Measurements from ENCODE around the gene ADAM12.

DNA sequence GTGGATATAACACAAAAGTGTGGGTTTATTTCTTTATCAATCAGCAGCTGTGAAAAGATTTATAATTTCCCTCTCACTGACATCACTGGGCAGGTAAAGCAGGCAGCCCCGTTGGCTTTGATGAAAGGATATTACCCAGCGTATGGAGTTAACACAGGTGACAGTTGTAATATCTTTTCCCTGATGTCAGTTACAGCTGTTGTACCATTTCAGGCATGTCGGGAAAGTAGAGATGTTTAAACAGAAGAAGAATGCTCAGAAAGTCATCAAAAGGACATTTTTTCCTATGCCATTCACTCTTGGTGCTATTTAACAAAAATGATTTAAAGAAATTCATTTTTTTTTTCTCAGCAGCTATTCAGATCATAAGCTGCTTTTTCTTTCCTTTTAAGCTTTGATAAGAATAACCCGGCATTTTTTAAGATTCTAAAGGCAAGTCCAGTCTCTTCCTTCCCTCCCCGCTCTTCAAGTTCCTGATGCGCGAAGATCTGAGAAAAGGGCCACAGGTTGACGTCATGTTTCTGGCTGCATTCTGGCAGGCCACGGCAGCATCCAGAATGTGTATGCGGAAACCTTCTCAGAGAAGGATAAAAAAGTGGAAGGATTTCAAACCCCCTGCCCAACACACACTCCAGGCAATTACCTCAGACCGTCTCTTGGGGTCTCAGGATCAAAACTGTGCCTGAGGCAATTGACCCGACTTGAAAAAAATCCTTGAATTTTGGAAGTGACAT is 32.5 kb upstream of the ADAM12 start:
- no peak for TF ChIP-seq POLR2A (IDR thresholded peaks at IDR 0.05)
- TF ChIP-seq, protein P1, sequence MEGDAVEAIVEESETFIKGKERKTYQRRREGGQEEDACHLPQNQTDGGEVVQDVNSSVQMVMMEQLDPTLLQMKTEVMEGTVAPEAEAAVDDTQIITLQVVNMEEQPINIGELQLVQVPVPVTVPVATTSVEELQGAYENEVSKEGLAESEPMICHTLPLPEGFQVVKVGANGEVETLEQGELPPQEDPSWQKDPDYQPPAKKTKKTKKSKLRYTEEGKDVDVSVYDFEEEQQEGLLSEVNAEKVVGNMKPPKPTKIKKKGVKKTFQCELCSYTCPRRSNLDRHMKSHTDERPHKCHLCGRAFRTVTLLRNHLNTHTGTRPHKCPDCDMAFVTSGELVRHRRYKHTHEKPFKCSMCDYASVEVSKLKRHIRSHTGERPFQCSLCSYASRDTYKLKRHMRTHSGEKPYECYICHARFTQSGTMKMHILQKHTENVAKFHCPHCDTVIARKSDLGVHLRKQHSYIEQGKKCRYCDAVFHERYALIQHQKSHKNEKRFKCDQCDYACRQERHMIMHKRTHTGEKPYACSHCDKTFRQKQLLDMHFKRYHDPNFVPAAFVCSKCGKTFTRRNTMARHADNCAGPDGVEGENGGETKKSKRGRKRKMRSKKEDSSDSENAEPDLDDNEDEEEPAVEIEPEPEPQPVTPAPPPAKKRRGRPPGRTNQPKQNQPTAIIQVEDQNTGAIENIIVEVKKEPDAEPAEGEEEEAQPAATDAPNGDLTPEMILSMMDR (IDR thresholded peaks at IDR 0.05), result no peak

Measured in uterus (tissue), 2 donors.